Measurements from ENCODE around the gene SAA2.
"Not testable (repeated sequence)": the region's sequence is repeated elsewhere in the genome, so short reads cannot be mapped to it uniquely, and the experiment has no call there.

The SAA2 gene

DNA sequence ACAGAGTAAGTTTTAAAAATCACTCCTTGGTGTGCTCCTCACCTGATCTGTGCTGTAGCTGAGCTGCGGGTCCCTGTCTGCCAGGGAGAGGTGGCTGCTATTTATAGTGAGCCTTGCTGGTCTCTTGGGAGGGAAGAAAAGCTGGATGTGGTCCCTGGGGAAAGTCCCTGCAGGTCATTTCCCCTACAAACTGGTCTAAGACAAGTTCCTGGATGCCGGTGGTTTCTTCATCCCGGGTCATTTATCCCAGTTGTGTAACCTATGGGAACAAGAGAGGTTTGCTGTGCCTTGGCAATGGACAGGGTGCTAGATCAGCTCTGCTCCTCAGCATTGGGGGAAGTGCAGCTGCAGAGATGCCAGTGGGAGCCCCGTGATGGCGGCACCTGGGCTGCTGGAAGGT lies at the start of gene SAA2:
SAA2 (minus strand) TSS at position 108 of the 400 bp plus-strand sequence. CDS start 657 bp downstream, outside the sequence.
- DNase-seq = no peak

GRCh38 chr11:18295316-18295715 lies 46.8 kb upstream of the SAA2 start:
- DNase-seq = no peak

GRCh38 chr11:18294862-18295261 lies 46.4 kb upstream of the SAA2 start:
- DNase-seq = no peak

GRCh38 chr11:18288911-18289310 lies 40.4 kb upstream of the SAA2 start:
- DNase-seq = no peak

DNA sequence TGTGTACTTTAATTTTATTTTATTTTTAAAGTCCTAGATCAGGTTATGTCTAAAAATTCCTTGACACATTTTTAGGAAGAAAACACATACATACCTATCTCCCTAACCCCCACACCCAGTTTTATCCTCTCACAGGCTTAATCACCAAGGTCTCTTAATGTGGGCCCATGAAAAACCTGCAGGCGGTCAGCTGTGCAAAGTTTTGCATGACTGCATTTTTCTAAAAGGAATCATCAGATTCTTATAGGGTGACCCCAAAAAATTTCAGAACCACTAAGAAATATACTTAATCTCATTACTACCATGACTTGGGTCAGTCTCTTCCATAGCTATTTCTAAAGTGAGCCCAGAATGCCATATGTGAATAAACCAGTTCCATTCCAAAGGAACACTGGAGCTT lies 37.4 kb upstream of the SAA2 start:
- no peak for DNase-seq

GRCh38 chr11:18282626-18283025 lies 34.2 kb upstream of the SAA2 start:
- DNase-seq = no peak

DNA sequence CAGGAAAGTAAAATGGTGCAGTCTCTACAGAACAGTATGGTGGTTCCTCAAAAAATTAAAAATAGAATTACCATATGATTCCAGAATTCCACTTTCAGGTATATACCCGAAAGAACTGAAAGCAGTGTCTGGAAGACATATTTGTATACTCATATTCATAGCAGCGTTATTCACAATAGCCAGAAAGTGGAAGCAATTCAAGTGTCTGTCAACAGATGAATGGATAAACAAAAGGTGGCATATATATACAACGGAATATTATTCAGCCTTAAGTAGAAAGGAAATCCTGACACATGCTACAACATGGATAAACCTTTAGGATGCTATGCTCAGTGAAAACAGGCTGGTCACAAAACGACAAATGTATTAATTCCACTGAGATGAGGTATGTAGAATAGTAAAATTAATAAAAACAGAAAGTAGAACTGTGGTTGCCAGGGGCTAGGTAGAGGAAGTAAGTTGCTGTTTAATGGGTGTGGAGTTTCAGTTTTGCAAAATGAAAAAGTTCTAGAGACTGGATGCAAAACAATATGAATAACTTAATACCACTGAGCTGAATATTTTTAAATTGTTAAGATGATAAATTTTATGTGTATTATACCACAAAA lies 32.1 kb upstream of the SAA2 start:
- DNase-seq = no peak

DNA sequence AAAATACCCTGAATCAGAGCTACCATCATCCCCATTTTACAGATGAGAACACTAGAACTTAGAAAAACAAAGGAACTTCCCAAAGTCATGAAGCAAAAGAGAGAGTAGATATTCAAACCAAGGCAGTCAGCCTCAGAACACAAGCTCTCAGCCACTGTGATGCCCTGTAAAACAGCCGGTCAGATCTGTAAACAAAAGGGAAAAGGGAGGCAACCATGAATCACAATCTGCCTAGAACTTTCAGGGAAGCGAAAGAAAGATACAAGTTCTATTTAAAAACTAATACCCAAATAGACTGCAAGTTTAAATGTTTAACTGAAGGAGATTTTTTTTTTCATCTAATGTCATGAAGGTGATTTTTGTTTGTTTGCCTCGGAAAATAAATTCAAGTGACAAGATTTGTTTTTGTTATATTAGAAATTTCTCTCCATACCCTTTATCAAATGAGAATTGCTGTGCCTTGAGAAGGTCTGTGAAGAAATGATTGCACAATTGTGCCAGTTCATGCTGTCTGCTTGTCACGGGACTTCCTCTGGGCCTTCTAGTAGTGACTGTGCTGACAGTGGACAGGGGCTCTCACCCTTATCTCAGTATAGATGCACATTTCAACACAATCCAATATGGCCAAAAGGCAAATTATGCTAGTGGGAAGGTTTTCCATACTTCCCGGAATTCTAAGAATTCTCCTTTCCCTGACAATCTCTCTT lies 29.2 kb upstream of the SAA2 start:
- DNase-seq = no peak

DNA sequence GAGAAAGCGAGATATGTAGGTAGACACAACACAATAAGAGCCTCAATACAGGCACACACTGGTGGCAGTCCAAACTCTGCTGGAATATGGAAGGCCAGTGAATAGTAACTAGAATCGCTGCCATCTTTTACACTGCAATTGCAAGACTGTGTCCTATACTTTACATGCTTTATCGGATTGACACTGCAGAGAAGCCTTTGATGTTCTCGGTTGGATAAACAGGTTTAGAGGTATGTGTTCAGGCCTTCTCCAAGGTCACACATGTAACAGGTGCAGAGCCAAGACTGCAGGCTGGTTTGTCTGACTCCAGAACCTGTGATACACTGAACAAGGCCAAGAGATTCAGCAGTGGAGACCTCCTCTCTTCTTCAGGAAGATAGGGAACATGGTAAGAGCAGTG lies 22.7 kb upstream of the SAA2 start:
- DNase-seq = no peak

DNA sequence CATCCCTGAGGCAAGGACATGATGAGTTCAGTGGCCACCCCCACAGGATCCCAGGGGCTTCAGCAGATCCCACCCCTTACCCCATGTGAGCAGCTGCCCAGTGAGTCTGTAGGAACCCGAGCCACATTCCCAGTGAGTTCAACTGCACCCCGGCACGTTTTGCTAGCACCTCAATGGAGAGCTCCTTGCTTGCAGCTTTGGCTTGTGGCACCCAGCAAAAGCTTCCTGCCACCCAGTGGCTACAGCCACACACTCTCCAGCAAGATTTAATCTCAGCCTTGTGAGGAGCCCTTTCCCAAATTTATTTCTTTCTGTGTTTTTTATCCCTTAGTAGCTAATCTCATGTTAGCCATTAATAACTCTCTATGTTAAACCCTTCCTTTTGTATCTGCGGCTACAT lies 21.6 kb upstream of the SAA2 start:
- DNase-seq = no peak

- not testable (repeated sequence) for DNase-seq
Observed at GRCh38 chr11:18269252-18269651, 20.8 kb upstream of the SAA2 start.

DNA sequence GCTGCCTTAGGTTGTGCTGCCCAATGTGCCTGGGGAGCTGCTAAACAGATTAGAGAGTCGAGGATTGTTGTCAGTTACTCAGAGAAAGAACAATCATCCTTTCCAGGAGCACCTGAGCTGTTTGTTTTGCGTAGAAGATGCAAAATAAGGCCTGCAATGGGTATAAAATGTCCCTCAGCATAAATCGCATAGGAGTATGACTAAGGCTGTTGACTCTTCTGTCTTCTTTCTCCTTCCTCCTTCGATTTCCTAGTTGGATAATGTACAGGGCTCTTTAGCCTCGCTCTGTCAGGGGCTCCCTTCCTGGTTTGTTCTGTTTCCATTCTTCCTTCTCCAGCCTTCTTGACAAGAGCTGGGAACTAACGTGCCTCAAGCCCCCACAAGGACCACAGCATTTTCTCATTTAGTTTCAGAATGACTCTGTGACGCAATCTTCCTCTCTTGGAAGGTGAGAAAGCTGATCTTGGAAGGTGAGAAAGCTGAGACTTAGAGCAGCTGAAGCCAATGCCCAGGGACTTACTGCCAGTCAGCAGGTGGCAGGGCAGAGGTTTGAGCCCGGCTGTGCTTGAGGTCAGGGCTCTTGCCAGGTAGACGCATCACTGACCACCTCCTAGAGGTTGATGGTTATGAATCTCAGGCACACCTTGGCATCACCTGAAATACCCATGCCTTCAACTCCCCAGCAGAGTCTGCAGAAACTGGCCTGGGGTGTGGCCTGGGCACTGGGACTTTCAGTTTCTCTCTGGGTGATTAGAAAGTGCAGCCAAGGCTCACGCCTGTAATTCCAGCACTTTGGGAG lies 19.1 kb upstream of the SAA2 start:
- not testable (repeated sequence) for DNase-seq

DNA sequence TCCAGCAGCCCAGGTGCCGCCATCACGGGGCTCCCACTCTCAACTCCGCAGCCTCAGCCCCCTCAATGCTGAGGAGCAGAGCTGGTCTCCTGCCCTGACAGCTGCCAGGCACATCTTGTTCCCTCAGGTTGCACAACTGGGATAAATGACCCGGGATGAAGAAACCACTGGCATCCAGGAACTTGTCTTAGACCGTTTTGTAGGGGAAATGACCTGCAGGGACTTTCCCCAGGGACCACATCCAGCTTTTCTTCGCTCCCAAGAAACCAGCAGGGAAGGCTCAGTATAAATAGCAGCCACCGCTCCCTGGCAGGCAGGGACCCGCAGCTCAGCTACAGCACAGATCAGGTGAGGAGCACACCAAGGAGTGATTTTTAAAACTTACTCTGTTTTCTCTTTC lies 17.5 kb upstream of the SAA2 start, which contains the start of gene SAA1:
SAA1 (plus strand) TSS at position 316 of the 400 bp plus-strand sequence. CDS start 624 bp downstream, outside the sequence.
- no peak for DNase-seq

DNA sequence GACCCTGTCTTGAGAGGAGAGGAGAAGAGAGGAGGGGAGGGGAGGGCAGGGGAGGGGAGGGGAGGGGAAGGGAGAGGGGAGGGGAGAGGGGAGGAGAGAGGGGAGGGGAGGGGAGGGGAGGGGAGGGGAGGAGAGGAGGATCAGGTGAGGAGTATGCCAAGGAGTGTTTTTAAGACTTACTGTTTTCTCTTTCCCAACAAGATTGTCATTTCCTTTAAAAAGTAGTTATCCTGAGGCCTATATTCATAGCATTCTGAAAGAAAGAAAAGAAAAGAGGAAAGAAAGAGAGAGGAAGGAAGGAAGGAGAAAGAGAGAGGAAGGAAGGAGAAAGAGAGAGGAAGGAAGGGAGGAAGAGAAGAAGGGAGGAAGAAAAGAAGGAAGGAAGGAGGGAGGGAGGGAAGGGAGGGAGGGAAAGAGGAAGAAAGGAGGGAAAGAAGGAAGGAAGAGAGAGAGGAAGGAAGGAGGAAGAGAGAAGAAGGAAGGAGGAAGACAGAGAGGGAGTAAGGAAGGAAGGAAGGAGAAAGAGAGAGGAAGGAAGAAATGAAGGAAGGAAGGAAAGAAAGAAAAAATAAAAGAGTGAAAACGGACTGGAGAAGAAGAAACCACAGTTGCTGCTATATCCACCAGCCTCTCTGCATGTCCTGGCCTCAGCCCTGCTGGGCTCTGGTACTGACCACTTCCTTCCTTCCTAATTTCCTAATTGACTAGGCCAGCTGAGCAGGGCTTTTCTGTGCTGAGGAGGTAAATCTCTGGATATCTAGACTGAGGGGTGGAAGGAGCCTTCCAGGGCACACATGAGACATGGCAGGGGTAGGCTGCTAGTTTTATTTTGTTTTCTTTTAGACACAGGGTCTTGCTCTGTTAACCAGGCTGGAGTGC lies 16.4 kb upstream of the SAA2 start:
- DNase-seq = no peak

DNA sequence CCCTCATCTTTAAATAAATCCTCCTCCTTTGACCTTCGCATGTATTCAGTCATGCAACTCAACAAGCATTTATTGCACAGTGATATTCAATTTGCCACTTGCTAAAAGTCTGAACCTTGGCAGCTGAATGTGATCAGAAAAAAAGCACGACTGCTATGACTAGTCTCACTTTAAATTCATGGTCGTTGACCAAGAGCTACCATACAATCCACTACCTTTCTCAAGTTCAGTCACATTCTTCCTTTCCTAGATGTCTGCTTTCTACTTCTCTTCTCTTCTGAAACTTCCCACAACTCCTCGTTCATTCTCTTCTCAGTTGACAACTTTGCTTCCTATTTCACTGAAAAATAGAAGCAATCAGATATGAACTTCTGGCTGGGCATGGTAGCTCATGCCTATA lies 15.6 kb upstream of the SAA2 start:
- no peak for DNase-seq

DNA sequence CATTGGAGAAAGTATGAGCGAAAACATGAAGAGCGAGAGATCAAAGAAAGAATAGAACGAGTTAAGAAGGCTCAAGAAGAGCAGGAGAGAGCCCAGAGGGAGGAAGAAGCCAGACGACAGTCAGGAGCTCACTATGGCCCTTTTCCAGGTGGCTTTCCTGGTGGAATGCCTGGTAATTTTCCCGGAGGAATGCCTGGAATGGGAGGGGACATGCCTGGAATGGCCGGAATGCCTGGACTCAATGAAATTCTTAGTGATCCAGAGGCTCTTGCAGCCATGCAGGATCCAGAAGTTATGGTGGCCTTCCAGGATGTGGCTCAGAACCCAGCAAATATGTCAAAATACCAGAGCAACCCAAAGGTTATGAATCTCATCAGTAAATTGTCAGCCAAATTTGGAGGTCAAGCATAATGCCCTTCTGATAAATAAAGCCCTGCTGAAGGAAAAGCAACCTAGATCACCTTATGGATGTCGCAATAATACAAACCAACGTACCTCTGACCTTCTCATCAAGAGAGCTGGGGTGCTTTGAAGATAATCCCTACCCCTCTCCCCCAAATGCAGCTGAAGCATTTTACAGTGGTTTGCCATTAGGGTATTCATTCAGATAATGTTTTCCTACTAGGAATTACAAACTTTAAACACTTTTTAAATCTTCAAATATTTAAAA lies 14.3 kb upstream of the SAA2 start:
- DNase-seq = not testable (repeated sequence)

DNA sequence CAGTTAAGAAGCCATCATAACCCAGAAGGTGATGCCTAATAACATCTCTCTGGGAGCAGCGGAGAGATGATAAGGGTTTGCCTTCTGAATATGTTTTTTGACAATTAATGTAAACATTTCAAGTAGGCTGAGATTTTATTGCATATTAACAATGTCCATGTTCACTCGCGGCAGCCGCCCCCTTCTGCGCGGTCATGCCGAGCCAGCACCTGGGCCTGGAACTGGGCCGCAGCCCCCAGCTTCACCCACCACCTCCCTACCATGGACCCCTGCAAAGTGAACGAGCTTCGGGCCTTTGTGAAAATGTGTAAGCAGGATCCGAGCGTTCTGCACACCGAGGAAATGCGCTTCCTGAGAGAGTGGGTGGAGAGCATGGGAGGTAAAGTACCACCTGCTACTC lies 13.3 kb upstream of the SAA2 start:
- no peak for DNase-seq

- no peak for DNase-seq
Observed at GRCh38 chr11:18259259-18259658, 10.8 kb upstream of the SAA2 start.

DNA sequence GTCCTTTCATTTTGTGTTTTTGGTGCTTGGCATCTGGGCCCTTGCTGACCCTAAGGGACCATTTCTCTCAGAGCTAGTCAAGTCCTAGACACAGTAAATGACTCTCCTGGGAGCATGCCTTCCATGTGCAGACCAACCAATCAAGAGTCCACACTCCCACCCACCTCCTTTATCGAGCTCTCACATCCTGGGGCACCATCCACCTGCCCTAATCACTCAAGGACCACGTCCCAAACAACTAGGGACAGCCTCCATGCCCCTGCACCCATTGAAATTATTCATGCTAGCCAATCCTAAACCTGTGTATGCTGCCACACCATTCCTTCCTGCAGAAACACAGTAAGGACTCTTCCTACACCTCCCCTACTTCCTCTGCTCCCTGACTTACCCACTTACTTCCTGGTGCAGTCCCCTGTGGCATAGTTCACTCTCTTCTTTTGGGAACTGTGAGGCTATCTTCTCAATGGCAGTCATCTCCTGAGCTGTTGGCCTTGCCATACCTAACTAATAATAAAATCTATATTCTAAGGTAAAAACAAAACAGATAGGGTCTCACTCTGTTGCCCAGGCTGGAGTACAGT lies 6.4 kb upstream of the SAA2 start:
- DNase-seq = no peak

- DNase-seq = no peak
Observed at GRCh38 chr11:18253778-18254338, 5.4 kb upstream of the SAA2 start.

DNA sequence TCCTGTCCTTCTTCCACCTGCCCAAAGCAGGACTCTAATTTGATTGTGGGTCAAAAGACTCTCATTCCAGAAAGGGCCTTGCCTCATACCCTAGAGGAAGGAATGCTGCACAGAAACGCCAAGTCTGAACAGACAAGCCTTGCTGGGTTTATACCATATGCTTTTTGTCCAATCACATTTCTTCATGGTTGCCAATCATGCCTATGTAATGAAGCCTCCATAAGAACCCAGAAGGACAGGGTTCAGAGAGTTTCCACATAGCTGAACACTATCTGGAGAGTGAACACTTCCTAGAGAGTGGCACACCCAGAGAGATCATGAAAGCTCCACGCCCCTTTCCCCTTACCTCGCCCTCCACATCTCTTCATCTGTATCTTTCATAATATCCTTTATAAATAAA lies 4.8 kb upstream of the SAA2 start:
- no peak for DNase-seq

DNA sequence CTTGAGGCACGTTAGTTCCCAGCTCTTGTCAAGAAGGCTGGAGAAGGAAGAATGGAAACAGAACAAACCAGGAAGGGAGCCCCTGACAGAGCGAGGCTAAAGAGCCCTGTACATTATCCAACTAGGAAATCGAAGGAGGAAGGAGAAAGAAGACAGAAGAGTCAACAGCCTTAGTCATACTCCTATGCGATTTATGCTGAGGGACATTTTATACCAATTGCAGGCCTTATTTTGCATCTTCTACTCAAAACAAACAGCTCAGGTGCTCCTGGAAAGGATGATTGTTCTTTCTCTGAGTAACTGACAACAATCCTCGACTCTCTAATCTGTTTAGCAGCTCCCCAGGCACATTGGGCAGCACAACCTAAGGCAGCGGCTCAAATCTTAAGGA lies 1.3 kb downstream of the SAA2 start:
- DNase-seq = not testable (repeated sequence)

Measured in activated CD8-positive, alpha-beta memory T cell treated with anti-CD3 and anti-CD28 coated beads for 24 hours (primary cell).